Medulla oblongata (tissue), 1 donor: ENCODE data around the gene PPP1R13L.

Experiments used
- DNase-seq: peaks from one replicate; pipeline ENCODE4 v3.0.0-alpha.2; 2015; ENCODE audit errors: extremely low spot score

PPP1R13L gene

GRCh38 chr19:45364696-45365095 lies 40.2 kb downstream of the PPP1R13L start:
- no peak for DNase-seq

- no peak for DNase-seq
Observed at GRCh38 chr19:45363861-45364459, 40.9 kb downstream of the PPP1R13L start.

- DNase-seq: no peak
Observed at GRCh38 chr19:45362291-45362690, 42.6 kb downstream of the PPP1R13L start.

- DNase-seq: no peak
Observed at GRCh38 chr19:45361608-45362007, 43.3 kb downstream of the PPP1R13L start.

GRCh38 chr19:45358213-45358792 lies 46.6 kb downstream of the PPP1R13L start:
- DNase-seq: no peak

GRCh38 chr19:45357445-45357783 lies 47.5 kb downstream of the PPP1R13L start:
- DNase-seq: no peak

GRCh38 chr19:45356760-45357444 lies 48.0 kb downstream of the PPP1R13L start:
- DNase-seq: no peak

- no peak for DNase-seq
Observed at GRCh38 chr19:45355910-45356309, 49.0 kb downstream of the PPP1R13L start.

- no peak for DNase-seq
Observed at GRCh38 chr19:45355402-45355801, 49.5 kb downstream of the PPP1R13L start.

GRCh38 chr19:45354241-45354842 lies 50.5 kb downstream of the PPP1R13L start:
- no peak for DNase-seq

GRCh38 chr19:45352914-45353796 lies 51.7 kb downstream of the PPP1R13L start:
- DNase-seq: no peak

GRCh38 chr19:45352471-45352870 lies 52.4 kb downstream of the PPP1R13L start:
- no peak for DNase-seq

- no peak for DNase-seq
Observed at GRCh38 chr19:45352062-45352461, 52.8 kb downstream of the PPP1R13L start.

GRCh38 chr19:45351401-45351952 lies 53.4 kb downstream of the PPP1R13L start:
- DNase-seq: no peak

- no peak for DNase-seq
Observed at GRCh38 chr19:45350477-45351058, 54.3 kb downstream of the PPP1R13L start.

GRCh38 chr19:45349430-45349941 lies 55.4 kb downstream of the PPP1R13L start:
- DNase-seq: no peak

- no peak for DNase-seq
Observed at GRCh38 chr19:45349126-45349415, 55.8 kb downstream of the PPP1R13L start.

GRCh38 chr19:45348367-45349125 lies 56.3 kb downstream of the PPP1R13L start:
- DNase-seq: no peak

- DNase-seq: no peak
Observed at GRCh38 chr19:45347570-45348366, 57.1 kb downstream of the PPP1R13L start.

- no peak for DNase-seq
Observed at GRCh38 chr19:45346449-45346848, 58.4 kb downstream of the PPP1R13L start.
